HG02870 (cell line): ENCODE data around the gene AADACL4.
"Not testable (repeated sequence)": the region's sequence is repeated elsewhere in the genome, so short reads cannot be mapped to it uniquely, and the experiment has no call there.

Source experiments
- ATAC-seq: cut with Tn5 transposase; IDR thresholded peaks from one replicate; pipeline ENCODE4 v1.9.1; 2021; ENCODE audit warnings: mild to moderate bottlenecking, moderate library complexity; ENCODE audit not compliant: unreplicated experiment

AADACL4 gene

GRCh38 chr1:12657885-12658512 lies 14.1 kb downstream of the AADACL4 start:
- ATAC-seq: not testable (repeated sequence)

GRCh38 chr1:12658531-12659453 lies 14.9 kb downstream of the AADACL4 start:
- no peak for ATAC-seq

- no peak for ATAC-seq
Observed at GRCh38 chr1:12661606-12662219, 17.8 kb downstream of the AADACL4 start.

GRCh38 chr1:12662556-12662955 lies 18.7 kb downstream of the AADACL4 start:
- no peak for ATAC-seq

- no peak for ATAC-seq
Observed at GRCh38 chr1:12665511-12665910, 21.6 kb downstream of the AADACL4 start.

GRCh38 chr1:12666141-12666735 lies 22.4 kb downstream of the AADACL4 start:
- no peak for ATAC-seq

- no peak for ATAC-seq
Observed at GRCh38 chr1:12669529-12670068, 25.7 kb downstream of the AADACL4 start.

GRCh38 chr1:12674358-12674757 lies 30.5 kb downstream of the AADACL4 start:
- no peak for ATAC-seq

GRCh38 chr1:12676122-12676521 lies 32.2 kb downstream of the AADACL4 start:
- not testable (repeated sequence) for ATAC-seq

GRCh38 chr1:12677565-12677964 lies 33.7 kb downstream of the AADACL4 start:
- ATAC-seq: no peak

GRCh38 chr1:12678350-12678749 lies 34.5 kb downstream of the AADACL4 start:
- ATAC-seq: no peak

- ATAC-seq: no peak
Observed at GRCh38 chr1:12678820-12679219, 34.9 kb downstream of the AADACL4 start.

- ATAC-seq: no peak
Observed at GRCh38 chr1:12690156-12690555, 46.3 kb downstream of the AADACL4 start.

GRCh38 chr1:12692967-12693782 lies 49.3 kb downstream of the AADACL4 start:
- ATAC-seq: no peak

- ATAC-seq: no peak
Observed at GRCh38 chr1:12696658-12697057, 52.8 kb downstream of the AADACL4 start.

- ATAC-seq: no peak
Observed at GRCh38 chr1:12697397-12697796, 53.5 kb downstream of the AADACL4 start.

- ATAC-seq: no peak
Observed at GRCh38 chr1:12703821-12704451, 60.1 kb downstream of the AADACL4 start.

- ATAC-seq: no peak
Observed at GRCh38 chr1:12706061-12706460, 62.2 kb downstream of the AADACL4 start.

GRCh38 chr1:12708396-12709090 lies 64.7 kb downstream of the AADACL4 start:
- no peak for ATAC-seq
